HepG2 (cell line): ENCODE data around the gene WDR43. TPM values are rescaled to one million over a fixed set of nuclear protein-coding genes. Genes with fewer than 3 reads are reported as not detected.

Experiments used
- BORCS8-MEF2B ChIP-seq: sonication (generic); formaldehyde crosslinking; IDR thresholded peaks from 2 replicates; pipeline ENCODE4 v1.8.0; 2022; ENCODE audit warnings: mild to moderate bottlenecking, missing genetic modification reagents
- HES4 ChIP-seq: sonication (generic); formaldehyde crosslinking; IDR thresholded peaks from 2 replicates; pipeline ENCODE4 v1.9.0; 2021; ENCODE audit warnings: mild to moderate bottlenecking, missing genetic modification reagents, borderline replicate concordance
- TEAD3 ChIP-seq: optimal IDR thresholded peaks from 2 replicates; pipeline ENCODE3; 2016; ENCODE audit warnings: borderline replicate concordance
- THAP8 ChIP-seq: sonication (generic); formaldehyde crosslinking; IDR thresholded peaks from 2 replicates; pipeline ENCODE4 v1.5.1; 2020; ENCODE audit warnings: missing genetic modification reagents, mild to moderate bottlenecking, borderline replicate concordance
- ZBTB7B ChIP-seq: sonication (generic); formaldehyde crosslinking; IDR thresholded peaks from 2 replicates; pipeline ENCODE4 v1.4.0; 2020; ENCODE audit warnings: missing genetic modification reagents
- ZNF142 ChIP-seq: sonication (generic); formaldehyde crosslinking; IDR thresholded peaks from 2 replicates; pipeline ENCODE4 v1.4.0; 2020; ENCODE audit warnings: missing genetic modification reagents
- ZNF235 ChIP-seq: sonication (generic); formaldehyde crosslinking; IDR thresholded peaks from 2 replicates; pipeline ENCODE4 v1.8.1; 2023; ENCODE audit warnings: mild to moderate bottlenecking, missing genetic modification reagents, borderline replicate concordance
- ZNF501 ChIP-seq: sonication (generic); formaldehyde crosslinking; IDR thresholded peaks from 2 replicates; pipeline ENCODE4 v1.5.1; 2020; ENCODE audit warnings: mild to moderate bottlenecking, moderate library complexity, missing genetic modification reagents
- ZNF674 ChIP-seq: sonication (generic); formaldehyde crosslinking; IDR thresholded peaks from 2 replicates; pipeline ENCODE4 v1.5.0; 2020; ENCODE audit warnings: low read depth, mild to moderate bottlenecking, missing genetic modification reagents
- polyA plus RNA-seq, 8 experiments: library from polyadenylated mRNA; depleted of rRNA in 3 of 8; stranded (reverse) in 7 of 8; unstranded in 1 of 8; fragments of >200 nt; fragmentation: Illumina TruSeq in 4 of 8; extraction: Trizol in 4 of 8; gene quantifications; 2 replicates each; pipeline versions ENCODE4 v1.2.1 to v1.2.3, GENCODE V29; 2011 to 2016; ENCODE audit warnings: low read depth in 4 of 8, missing spikeins in 1 of 8, mixed read lengths in 1 of 8; ENCODE audit not compliant: insufficient read depth in 1 of 8
- total RNA-seq, 5 experiments: library from RNA; depleted of rRNA; stranded (reverse); fragments of >200 nt; fragmentation: Illumina TruSeq; extraction: Trizol; gene quantifications; 2 replicates each; pipeline ENCODE4 v1.2.3, GENCODE V29; 2016; ENCODE audit warnings: low read depth in 1 of 5
- TF ChIP-seq, protein P1 (sequence below): sonication (generic); formaldehyde crosslinking; IDR thresholded peaks from 2 replicates; pipeline ENCODE4 v1.4.0; 2020; ENCODE audit warnings: low read depth, mild to moderate bottlenecking, missing genetic modification reagents

Gene WDR43
- total and polyA plus RNA-seq, 2 of the 13 experiments (the other 11 are each of a cell fraction or from before 2014, with no cell fraction given), result 121 to 167 TPM

GRCh38 chr2:28870146-28870891 is 24.1 kb upstream of the WDR43 start, which contains the start of gene TRMT61B (continued):
- TF ChIP-seq HES4 (CRISPR knock-in tag) (no peak; the same call in 1 of the 2 replicates), THAP8 (CRISPR knock-in tag) (no peak; the same call in 1 of the 2 replicates), ZNF501 (CRISPR knock-in tag) (peak; percentile 98), ZNF235 (CRISPR knock-in tag) (peak; percentile 86; the same call in 1 of the 2 replicates), BORCS8-MEF2B (CRISPR knock-in tag) (peak; percentile 95), TEAD3 (peak; percentile 91), ZBTB7B (CRISPR knock-in tag) (peak; percentile 87; the same call in 1 of the 2 replicates), ZNF142 (CRISPR knock-in tag) (peak; percentile 77), ZNF674 (peak; percentile 75; the same call in 1 of the 2 replicates)
- TF ChIP-seq, protein P1, sequence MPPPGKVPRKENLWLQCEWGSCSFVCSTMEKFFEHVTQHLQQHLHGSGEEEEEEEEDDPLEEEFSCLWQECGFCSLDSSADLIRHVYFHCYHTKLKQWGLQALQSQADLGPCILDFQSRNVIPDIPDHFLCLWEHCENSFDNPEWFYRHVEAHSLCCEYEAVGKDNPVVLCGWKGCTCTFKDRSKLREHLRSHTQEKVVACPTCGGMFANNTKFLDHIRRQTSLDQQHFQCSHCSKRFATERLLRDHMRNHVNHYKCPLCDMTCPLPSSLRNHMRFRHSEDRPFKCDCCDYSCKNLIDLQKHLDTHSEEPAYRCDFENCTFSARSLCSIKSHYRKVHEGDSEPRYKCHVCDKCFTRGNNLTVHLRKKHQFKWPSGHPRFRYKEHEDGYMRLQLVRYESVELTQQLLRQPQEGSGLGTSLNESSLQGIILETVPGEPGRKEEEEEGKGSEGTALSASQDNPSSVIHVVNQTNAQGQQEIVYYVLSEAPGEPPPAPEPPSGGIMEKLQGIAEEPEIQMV (CRISPR knock-in tag), result peak; percentile 80; the same call in 1 of the 2 replicates
